GM12878 (cell line): Measurements from ENCODE around the gene C15orf61. TPM values are rescaled to one million over a fixed set of nuclear protein-coding genes. Genes with fewer than 3 reads are reported as not detected.

ENCODE experiments used
- ATAC-seq: fragments of 200-7000 bp; cut with Tn5 transposase; 3 replicates; pipeline ENCODE4 v1.9.1; 2020; ENCODE audit warnings: mild to moderate bottlenecking, moderate library complexity
- BruUV-seq: library from RNA; stranded (reverse); fragments of 400-500 nt; replicated peaks from 2 replicates; lab custom pipeline; 2021; lab: Mats Ljungman, UMichigan
- CTCF ChIA-PET: fragments of 300-600 bp; sonication (Branson Sonifier 250); formaldehyde crosslinking; extraction: SDS; loops from one replicate; lab custom pipeline; 2021; ENCODE audit warnings: inconsistent platforms; lab: Yijun Ruan, JAX
- POLR2A ChIA-PET: fragments of 350-600 bp; formaldehyde crosslinking; extraction: SDS; loops from one replicate; lab custom pipeline; 2021; ENCODE audit warnings: inconsistent platforms; lab: Charles Lee
- RAD21 ChIA-PET: fragments of 300-600 bp; sonication (Branson Sonifier 250); formaldehyde crosslinking; loops from one replicate; lab custom pipeline; 2023; ENCODE audit warnings: antibody characterized with exemption; ENCODE audit not compliant: unreplicated experiment; lab: Charles Lee
- SMC1A ChIA-PET: fragments of 300-600 bp; sonication (Branson Sonifier 250); formaldehyde crosslinking; loops from one replicate; lab custom pipeline; 2023; ENCODE audit not compliant: unreplicated experiment, uncharacterized antibody; lab: Charles Lee
- DNase-seq: peaks from one replicate; pipeline ENCODE4 v3.0.0-alpha.2; 2011; ENCODE audit warnings: low read depth, low spot score
- FAIRE-seq: peaks from 3 replicates; lab custom pipeline; 2011; peaks lifted over from hg19 to GRCh38; lab: Jason Lieb, UNC
- H2AFZ ChIP-seq: 2 replicates; pipeline ENCODE4 v1.6.0; 2011; ENCODE audit warnings: low read depth, low read length, control low read depth; ENCODE audit not compliant: control insufficient read depth
- H3K27ac ChIP-seq: 2 replicates; pipeline ENCODE4 v1.5.1; 2011; ENCODE audit warnings: control low read depth; ENCODE audit not compliant: control insufficient read depth, insufficient read depth
- H3K27me3 ChIP-seq, 2 experiments: replicated peaks in 1 of 2; 2 replicates each; pipeline versions ENCODE4 v1.6.0 to v1.6.1; 2011; ENCODE audit warnings: low read length in 1 of 2; ENCODE audit not compliant: control insufficient read depth in 2 of 2, insufficient read depth in 2 of 2
- H3K36me3 ChIP-seq, 2 experiments: 2 replicates each; pipeline ENCODE4 v1.5.1; 2011; ENCODE audit warnings: low read length in 1 of 2; ENCODE audit not compliant: control insufficient read depth in 2 of 2, insufficient read depth in 2 of 2
- H3K4me1 ChIP-seq: 2 replicates; pipeline ENCODE4 v1.6.1; 2011; ENCODE audit warnings: mild to moderate bottlenecking, low read length, moderate library complexity, mixed read lengths; ENCODE audit not compliant: control insufficient read depth, insufficient read depth
- H3K4me2 ChIP-seq: 2 replicates; pipeline ENCODE4 v1.6.0; 2011; ENCODE audit warnings: control low read depth; ENCODE audit not compliant: control insufficient read depth, insufficient read depth
- H3K4me3 ChIP-seq: fragments of 200-600 bp; sonication (generic); 2 replicates; pipeline ENCODE4 v1.5.1; 2016
- H3K79me2 ChIP-seq: 2 replicates; pipeline ENCODE4 v1.6.0; 2011; ENCODE audit warnings: low read length; ENCODE audit not compliant: control insufficient read depth, insufficient read depth
- H3K9ac ChIP-seq: 2 replicates; pipeline ENCODE4 v1.8.0; 2011; ENCODE audit warnings: low read length, control low read depth, mixed read lengths; ENCODE audit not compliant: control insufficient read depth, insufficient read depth
- H3K9me3 ChIP-seq: replicated peaks from 3 replicates; pipeline ENCODE4 v1.5.1; 2011; ENCODE audit warnings: mild to moderate bottlenecking, low read length; ENCODE audit not compliant: control insufficient read depth, insufficient read depth
- H4K20me1 ChIP-seq: 2 replicates; pipeline ENCODE4 v1.6.0; 2011; ENCODE audit not compliant: control insufficient read depth, insufficient read depth
- MYC ChIP-seq: IDR thresholded peaks from 2 replicates; pipeline ENCODE4 v1.6.1; 2011; ENCODE audit warnings: mild to moderate bottlenecking, low read length, moderate library complexity, inconsistent platforms; ENCODE audit not compliant: insufficient read depth, insufficient replicate concordance, insufficient read length, severe bottlenecking
- RAD21 ChIP-seq: IDR thresholded peaks from 2 replicates; pipeline ENCODE4 v1.6.1; 2011; ENCODE audit warnings: mild to moderate bottlenecking, low read depth, low read length, moderate library complexity; ENCODE audit not compliant: insufficient read depth
- RB1 ChIP-seq: fragments of 450-650 bp; formaldehyde crosslinking; IDR thresholded peaks from 2 replicates; pipeline ENCODE4 v1.6.1; 2017; ENCODE audit warnings: mild to moderate bottlenecking, borderline replicate concordance
- SMAD1 ChIP-seq: fragments of 450-650 bp; IDR thresholded peaks from 2 replicates; pipeline ENCODE4 v1.6.1; 2018; ENCODE audit warnings: mild to moderate bottlenecking, low read depth; ENCODE audit not compliant: partially characterized antibody
- SPI1 ChIP-seq: IDR thresholded peaks from 2 replicates; pipeline ENCODE4 v1.6.1; 2011; ENCODE audit warnings: low read depth, mild to moderate bottlenecking, low read length, moderate library complexity, borderline replicate concordance; ENCODE audit not compliant: insufficient read depth
- SUZ12 ChIP-seq: fragments of 200-600 bp; sonication (generic); IDR thresholded peaks from one replicate; pipeline ENCODE4 v1.6.1; 2018; ENCODE audit warnings: antibody characterized with exemption, mild to moderate bottlenecking; ENCODE audit not compliant: unreplicated experiment
- ZNF217 ChIP-seq: fragments of 450-650 bp; IDR thresholded peaks from 2 replicates; pipeline ENCODE4 v1.6.1; 2017; ENCODE audit warnings: antibody characterized with exemption, mild to moderate bottlenecking
- ZSCAN29 ChIP-seq: fragments of 450-650 bp; IDR thresholded peaks from 2 replicates; pipeline ENCODE4 v1.6.1; 2017; ENCODE audit warnings: mild to moderate bottlenecking, moderate library complexity
- WGBS: methylation state at CpG from one replicate; pipeline ENCODE4 v1.1.6; 2016; ENCODE audit warnings: low lambda C conversion rate; ENCODE audit not compliant: insufficient replicate concordance, insufficient coverage; ENCODE audit errors: missing lambda C conversion rate; 5-methylcytosine and 5-hydroxymethylcytosine counted together
- in situ Hi-C: fragments of 300-500 bp; cut with MboI; formaldehyde crosslinking; loops from 9 replicates; pipeline ENCODE4 v1.14.3; 2018; ENCODE audit warnings: mixed read lengths
- intact Hi-C: fragments of 100-400 bp; cut with micrococcal nuclease; formaldehyde crosslinking; loops from one replicate; pipeline ENCODE4 v1.14.2; 2022; ENCODE audit not compliant: unreplicated experiment
- polyA plus RNA-seq, 11 experiments: library from polyadenylated mRNA; depleted of rRNA in 4 of 11; unstranded in 6 of 11; stranded (reverse) in 5 of 11; fragments of >200 nt; fragmentation: Nextera tagmentation in 4 of 11; fragmentation: Illumina TruSeq in 1 of 11; extraction: Ambion mirVana in 4 of 11; extraction: Trizol in 1 of 11; gene quantifications; 1 replicate in 1 of 11; 2 replicates in 10 of 11; pipeline versions ENCODE4 v1.2.1 to v1.2.3, GENCODE V29; 2011 to 2016; ENCODE audit warnings: inconsistent platforms in 2 of 11, missing spikeins in 2 of 11, low read depth in 1 of 11
- total RNA-seq, 4 experiments: library from RNA; depleted of rRNA in 3 of 4; stranded (reverse); fragments of >200 nt in 3 of 4; fragmentation: Illumina TruSeq in 1 of 4; extraction: Trizol in 1 of 4; gene quantifications; 2 replicates each; pipeline versions ENCODE4 v1.2.1 to v1.2.3, GENCODE V29; 2013 to 2021

The C15orf61 gene
- total and polyA plus RNA-seq, 10 of the 15 experiments (the other 5 are each of a cell fraction or from before 2014, with no cell fraction given), result 1.4 to 8.7 (median 4.3) TPM

GRCh38 chr15:67548236-67548852 is 27.4 kb downstream of the C15orf61 start:
- no peaks in the 10 kb centered on the region for H3K27me3 ChIP-seq
- ChIA-PET RAD21 (interaction anchor here (0.7 kb wide), 1 partner anchor 9 kb away, joined by 3 read pairs; no protein-coding TSS in a partner anchor), CTCF (no interaction called here), SMC1A (interaction anchor here (1.0 to 3.9 kb wide), 5 partner anchors 8 to 44 kb away, joined by 3 to 19 read pairs (median 4); partner anchors contain the start of gene C15orf61), POLR2A (no interaction called here)
- in situ Hi-C loops (loop anchor here (25.0 kb wide), 1 partner anchor 1264 kb away; the partner anchor contains the start of gene ANP32A), intact Hi-C loops (no loop called here)
- peaks cover 3% of the 10 kb centered on the region in 2 experiments; a peak in 1 of 4 replicates for H3K36me3 ChIP-seq
- H3K9ac ChIP-seq, result no peak overlapping the region
- no peak for TF ChIP-seq RB1
- no peak for TF ChIP-seq SUZ12
- no peak for TF ChIP-seq ZNF217
- TF ChIP-seq MYC, result no peak
- no peak for TF ChIP-seq SPI1
- no peak for TF ChIP-seq RAD21
- no peak for TF ChIP-seq ZSCAN29
- no peak for TF ChIP-seq SMAD1
- H3K4me2 ChIP-seq, result no peak overlapping the region
- ATAC-seq, result no peak
- no peaks in the 10 kb centered on the region for H3K9me3 ChIP-seq
- WGBS, result 95% methylated on average over 2 of the region's 2 CpGs
- no peak overlapping the region for H3K4me3 ChIP-seq
- peak overlapping the region; percentile 7; the same call in 1 of the 2 replicates for H3K27ac ChIP-seq
- BruUV-seq, result no TSS peak
- H4K20me1 ChIP-seq, result no peaks in the 10 kb centered on the region
- FAIRE-seq, result no peak
- H3K4me1 ChIP-seq, result peaks cover 11% of the 10 kb centered on the region
- no peak for DNase-seq
- peaks cover 1% of the 10 kb centered on the region; the same call in 1 of the 2 replicates for H3K79me2 ChIP-seq
- H2AFZ ChIP-seq, result no peak overlapping the region
